IPS-15b (cell line): ENCODE measurements around the gene CACNA1C.

Source experiments
- H3K27me3 ChIP-seq: one replicate; pipeline ENCODE4 v1.6.1; 2013; ENCODE audit warnings: low read length; ENCODE audit not compliant: control insufficient read depth, insufficient read depth
- H3K36me3 ChIP-seq: one replicate; pipeline ENCODE4 v1.6.1; 2013; ENCODE audit warnings: low read length; ENCODE audit not compliant: control insufficient read depth, insufficient read depth
- H3K4me1 ChIP-seq: one replicate; pipeline ENCODE4 v1.6.1; 2013; ENCODE audit warnings: mild to moderate bottlenecking, low read length; ENCODE audit not compliant: control insufficient read depth, insufficient read depth
- H3K4me3 ChIP-seq: one replicate; pipeline ENCODE4 v1.5.1; 2013; ENCODE audit warnings: low read depth, low read length
- H3K9ac ChIP-seq: one replicate; pipeline ENCODE4 v1.6.1; 2013; ENCODE audit warnings: low read depth, mild to moderate bottlenecking, low read length
- H3K9me3 ChIP-seq: one replicate; pipeline ENCODE4 v1.6.1; 2013; ENCODE audit warnings: mild to moderate bottlenecking, low read length; ENCODE audit not compliant: control insufficient read depth, insufficient read depth

CACNA1C gene

GRCh38 chr12:2372178-2372577 lies 319.4 kb downstream of the CACNA1C start:
- H3K4me3 ChIP-seq = no peak overlapping the region
- H3K27me3 ChIP-seq = no peaks in the 10 kb centered on the region

GRCh38 chr12:2372735-2373134 lies 319.9 kb downstream of the CACNA1C start:
- peaks cover 3% of the 10 kb centered on the region for H3K4me1 ChIP-seq
- no peaks in the 10 kb centered on the region for H3K36me3 ChIP-seq
- no peak overlapping the region for H3K9ac ChIP-seq
- no peaks in the 10 kb centered on the region for H3K9me3 ChIP-seq
- H3K4me3 ChIP-seq = no peak overlapping the region
- peaks cover under 1% of the 10 kb centered on the region for H3K27me3 ChIP-seq

More at GRCh38 chr12:2372178-2372577, 319.4 kb downstream of the CACNA1C start:
- peaks cover under 1% of the 10 kb centered on the region for H3K9me3 ChIP-seq
- H3K9ac ChIP-seq = no peak overlapping the region
- H3K4me1 ChIP-seq = peaks cover under 1% of the 10 kb centered on the region
- H3K36me3 ChIP-seq = no peaks in the 10 kb centered on the region

- Histone ChIP-seq H3K27me3 (peaks cover 2% of the 10 kb centered on the region), H3K4me1 (peaks cover 3% of the 10 kb centered on the region), H3K4me3 (no peak overlapping the region), H3K36me3 (no peaks in the 10 kb centered on the region), H3K9me3 (no peaks in the 10 kb centered on the region), H3K9ac (no peak overlapping the region)
These were observed 320.5 kb downstream of the CACNA1C start for GRCh38 chr12:2373307-2373706.

- H3K27me3 ChIP-seq = peaks cover 2% of the 10 kb centered on the region
- no peaks in the 10 kb centered on the region for H3K9me3 ChIP-seq
- H3K4me3 ChIP-seq = no peak overlapping the region
- H3K9ac ChIP-seq = no peak overlapping the region
- no peaks in the 10 kb centered on the region for H3K36me3 ChIP-seq
- H3K4me1 ChIP-seq = peaks cover 3% of the 10 kb centered on the region
These were observed 321.5 kb downstream of the CACNA1C start for GRCh38 chr12:2374092-2374906.

- Histone ChIP-seq H3K9ac (no peak overlapping the region), H3K36me3 (no peaks in the 10 kb centered on the region), H3K27me3 (peaks cover 2% of the 10 kb centered on the region), H3K4me1 (peaks cover 3% of the 10 kb centered on the region), H3K4me3 (no peak overlapping the region), H3K9me3 (no peaks in the 10 kb centered on the region)
These were observed 323.1 kb downstream of the CACNA1C start for GRCh38 chr12:2375871-2376270.

- H3K4me1 ChIP-seq = peaks cover 3% of the 10 kb centered on the region
- no peaks in the 10 kb centered on the region for H3K9me3 ChIP-seq
- no peaks in the 10 kb centered on the region for H3K36me3 ChIP-seq
- H3K9ac ChIP-seq = no peak overlapping the region
- no peak overlapping the region for H3K4me3 ChIP-seq
- peaks cover 2% of the 10 kb centered on the region for H3K27me3 ChIP-seq
These were observed 324.3 kb downstream of the CACNA1C start for GRCh38 chr12:2376908-2377657.

GRCh38 chr12:2378835-2379330 lies 326.1 kb downstream of the CACNA1C start:
- no peak overlapping the region for H3K4me3 ChIP-seq
- H3K9ac ChIP-seq = no peak overlapping the region
- H3K27me3 ChIP-seq = peaks cover 2% of the 10 kb centered on the region
- H3K9me3 ChIP-seq = no peaks in the 10 kb centered on the region
- H3K4me1 ChIP-seq = peaks cover 3% of the 10 kb centered on the region
- H3K36me3 ChIP-seq = no peaks in the 10 kb centered on the region

- H3K4me1 ChIP-seq = peaks cover 3% of the 10 kb centered on the region
- no peak overlapping the region for H3K4me3 ChIP-seq
- no peak overlapping the region for H3K9ac ChIP-seq
- H3K27me3 ChIP-seq = peaks cover 2% of the 10 kb centered on the region
- H3K36me3 ChIP-seq = no peaks in the 10 kb centered on the region
- no peaks in the 10 kb centered on the region for H3K9me3 ChIP-seq
These were observed 328.2 kb downstream of the CACNA1C start for GRCh38 chr12:2380946-2381345.

GRCh38 chr12:2382370-2383155 lies 329.8 kb downstream of the CACNA1C start:
- Histone ChIP-seq H3K9ac (no peak overlapping the region), H3K36me3 (no peaks in the 10 kb centered on the region), H3K9me3 (no peaks in the 10 kb centered on the region), H3K4me3 (no peak overlapping the region), H3K4me1 (no peaks in the 10 kb centered on the region), H3K27me3 (peaks cover 2% of the 10 kb centered on the region)

GRCh38 chr12:2383325-2384028 lies 330.7 kb downstream of the CACNA1C start:
- no peaks in the 10 kb centered on the region for H3K9me3 ChIP-seq
- no peaks in the 10 kb centered on the region for H3K36me3 ChIP-seq
- no peak overlapping the region for H3K9ac ChIP-seq
- no peaks in the 10 kb centered on the region for H3K27me3 ChIP-seq
- no peak overlapping the region for H3K4me3 ChIP-seq
- no peaks in the 10 kb centered on the region for H3K4me1 ChIP-seq

- no peak overlapping the region for H3K4me3 ChIP-seq
- H3K4me1 ChIP-seq = no peaks in the 10 kb centered on the region
- H3K36me3 ChIP-seq = no peaks in the 10 kb centered on the region
- H3K9me3 ChIP-seq = no peaks in the 10 kb centered on the region
- no peak overlapping the region for H3K9ac ChIP-seq
- no peaks in the 10 kb centered on the region for H3K27me3 ChIP-seq
These were observed 331.2 kb downstream of the CACNA1C start for GRCh38 chr12:2384029-2384386.
